ENCODE results near the gene MORC3.
"Not testable (repeated sequence)": the region's sequence is repeated elsewhere in the genome, so short reads cannot be mapped to it uniquely, and the experiment has no call there.

The MORC3 gene

GRCh38 chr21:36291509-36291908 lies 28.5 kb upstream of the MORC3 start:
- TF ChIP-seq CTCF (IDR thresholded peaks at IDR 0.05; ENCODE audit: extremely low read depth, insufficient read depth, missing control alignments): no peak
- no peak for DNase-seq (ENCODE audit: low spot score)
- in situ Hi-C loops (cut with MboI; ENCODE audit: low pct_unique_long_range_greater_than_20kb, low sequenced_read_pairs, unreplicated experiment): no loop called here

- in situ Hi-C loops (cut with MboI; ENCODE audit: low pct_unique_long_range_greater_than_20kb, low sequenced_read_pairs, unreplicated experiment): no loop called here
- DNase-seq (ENCODE audit: low spot score): no peak
- no peak for TF ChIP-seq CTCF (IDR thresholded peaks at IDR 0.05; ENCODE audit: extremely low read depth, insufficient read depth, missing control alignments)
These were observed 22.5 kb upstream of the MORC3 start for GRCh38 chr21:36297406-36297937.

GRCh38 chr21:36297938-36298572 lies 21.9 kb upstream of the MORC3 start:
- no peak for TF ChIP-seq CTCF (IDR thresholded peaks at IDR 0.05; ENCODE audit: extremely low read depth, insufficient read depth, missing control alignments)
- in situ Hi-C loops (cut with MboI; ENCODE audit: low pct_unique_long_range_greater_than_20kb, low sequenced_read_pairs, unreplicated experiment): no loop called here
- DNase-seq (ENCODE audit: low spot score): peak; percentile 89

GRCh38 chr21:36306872-36307534 lies 13.0 kb upstream of the MORC3 start:
- no peak for DNase-seq (ENCODE audit: low spot score)
- TF ChIP-seq CTCF (IDR thresholded peaks at IDR 0.05; ENCODE audit: extremely low read depth, insufficient read depth, missing control alignments): no peak
- in situ Hi-C loops (cut with MboI; ENCODE audit: low pct_unique_long_range_greater_than_20kb, low sequenced_read_pairs, unreplicated experiment): no loop called here

- TF ChIP-seq CTCF (IDR thresholded peaks at IDR 0.05; ENCODE audit: extremely low read depth, insufficient read depth, missing control alignments): no peak
- in situ Hi-C loops (cut with MboI; ENCODE audit: low pct_unique_long_range_greater_than_20kb, low sequenced_read_pairs, unreplicated experiment): no loop called here
- peak; percentile 65 for DNase-seq (ENCODE audit: low spot score)
These were observed 10.0 kb upstream of the MORC3 start for GRCh38 chr21:36310016-36310415.

GRCh38 chr21:36313446-36313845 lies 6.6 kb upstream of the MORC3 start:
- in situ Hi-C loops (cut with MboI; ENCODE audit: low pct_unique_long_range_greater_than_20kb, low sequenced_read_pairs, unreplicated experiment); DNase-seq (ENCODE audit: low spot score): not testable (repeated sequence)

GRCh38 chr21:36316045-36316444 lies 4.0 kb upstream of the MORC3 start:
- in situ Hi-C loops (cut with MboI; ENCODE audit: low pct_unique_long_range_greater_than_20kb, low sequenced_read_pairs, unreplicated experiment); DNase-seq (ENCODE audit: low spot score): not testable (repeated sequence)
